GM12864 (cell line): ENCODE results near the gene PUM2.
A peak's percentile ranks its signal among the peaks of the same experiment; 100 is the strongest.

Experiments used
- DNase-seq: peaks from one replicate; pipeline ENCODE4 v3.0.0-alpha.2; 2011; ENCODE audit warnings: low read depth
- H3K4me3 ChIP-seq: 2 replicates; pipeline ENCODE4 v1.5.1; 2011; ENCODE audit warnings: mild to moderate bottlenecking, low read depth, low read length, control low read depth
- TF ChIP-seq, protein P1 (sequence below): IDR thresholded peaks from 2 replicates; pipeline ENCODE4 v1.5.1; 2011; ENCODE audit warnings: low read depth, mild to moderate bottlenecking, moderate library complexity, low read length, control low read depth, inconsistent platforms; ENCODE audit errors: missing control alignments

The PUM2 gene

DNA sequence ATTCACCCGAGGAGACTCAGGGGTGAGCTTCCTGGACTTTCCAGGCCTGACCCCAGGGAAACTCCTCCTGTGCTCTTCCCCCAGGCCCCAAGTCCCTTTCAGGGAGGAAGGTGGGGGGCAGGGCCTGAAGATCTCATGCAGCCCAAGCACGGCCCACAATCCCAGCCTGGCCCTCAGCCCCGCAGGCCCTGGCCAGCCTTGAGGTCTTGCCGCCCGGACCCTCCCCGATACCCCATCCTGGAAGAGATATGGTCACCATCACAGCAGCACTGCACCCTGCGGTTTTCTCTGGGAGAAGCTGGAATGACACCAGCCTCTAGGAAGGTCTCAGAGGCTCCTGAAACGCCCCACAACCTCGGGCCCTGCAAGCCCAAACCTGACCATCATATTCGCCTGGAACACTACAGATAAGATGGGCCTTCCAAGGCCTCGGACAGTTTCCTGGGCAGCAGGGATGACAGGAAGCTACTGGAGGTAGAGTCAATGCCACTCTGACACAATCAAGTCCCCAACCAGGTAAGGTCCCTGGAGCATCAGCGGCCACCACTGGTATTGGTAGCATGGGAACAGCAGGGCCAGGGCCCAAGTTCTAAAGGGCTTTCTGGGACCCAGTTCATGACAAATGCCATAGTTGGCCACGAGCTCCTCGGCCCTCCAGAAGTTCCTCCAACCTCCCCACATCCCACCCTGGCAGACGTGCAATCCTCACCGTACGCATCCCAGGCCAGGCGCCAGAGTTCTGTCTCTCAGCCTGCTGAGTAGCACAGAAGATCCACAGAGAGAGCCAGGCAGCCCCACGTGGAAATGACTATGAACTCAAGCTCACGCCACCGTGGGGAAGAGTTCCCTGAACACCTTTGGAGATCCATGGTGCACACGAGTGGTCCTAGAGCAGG lies 134.3 kb downstream of the PUM2 start:
- TF ChIP-seq, protein P1, sequence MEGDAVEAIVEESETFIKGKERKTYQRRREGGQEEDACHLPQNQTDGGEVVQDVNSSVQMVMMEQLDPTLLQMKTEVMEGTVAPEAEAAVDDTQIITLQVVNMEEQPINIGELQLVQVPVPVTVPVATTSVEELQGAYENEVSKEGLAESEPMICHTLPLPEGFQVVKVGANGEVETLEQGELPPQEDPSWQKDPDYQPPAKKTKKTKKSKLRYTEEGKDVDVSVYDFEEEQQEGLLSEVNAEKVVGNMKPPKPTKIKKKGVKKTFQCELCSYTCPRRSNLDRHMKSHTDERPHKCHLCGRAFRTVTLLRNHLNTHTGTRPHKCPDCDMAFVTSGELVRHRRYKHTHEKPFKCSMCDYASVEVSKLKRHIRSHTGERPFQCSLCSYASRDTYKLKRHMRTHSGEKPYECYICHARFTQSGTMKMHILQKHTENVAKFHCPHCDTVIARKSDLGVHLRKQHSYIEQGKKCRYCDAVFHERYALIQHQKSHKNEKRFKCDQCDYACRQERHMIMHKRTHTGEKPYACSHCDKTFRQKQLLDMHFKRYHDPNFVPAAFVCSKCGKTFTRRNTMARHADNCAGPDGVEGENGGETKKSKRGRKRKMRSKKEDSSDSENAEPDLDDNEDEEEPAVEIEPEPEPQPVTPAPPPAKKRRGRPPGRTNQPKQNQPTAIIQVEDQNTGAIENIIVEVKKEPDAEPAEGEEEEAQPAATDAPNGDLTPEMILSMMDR, result no peak
- no peak overlapping the region for H3K4me3 ChIP-seq
- DNase-seq, result no peak

GRCh38 chr2:20215183-20216040 lies 135.2 kb downstream of the PUM2 start:
- DNase-seq, result no peak
- TF ChIP-seq, protein P1, result no peak
- no peak overlapping the region for H3K4me3 ChIP-seq

GRCh38 chr2:20214566-20215182 lies 136.0 kb downstream of the PUM2 start:
- no peak overlapping the region for H3K4me3 ChIP-seq
- no peak for DNase-seq
- TF ChIP-seq, protein P1, result no peak

DNA sequence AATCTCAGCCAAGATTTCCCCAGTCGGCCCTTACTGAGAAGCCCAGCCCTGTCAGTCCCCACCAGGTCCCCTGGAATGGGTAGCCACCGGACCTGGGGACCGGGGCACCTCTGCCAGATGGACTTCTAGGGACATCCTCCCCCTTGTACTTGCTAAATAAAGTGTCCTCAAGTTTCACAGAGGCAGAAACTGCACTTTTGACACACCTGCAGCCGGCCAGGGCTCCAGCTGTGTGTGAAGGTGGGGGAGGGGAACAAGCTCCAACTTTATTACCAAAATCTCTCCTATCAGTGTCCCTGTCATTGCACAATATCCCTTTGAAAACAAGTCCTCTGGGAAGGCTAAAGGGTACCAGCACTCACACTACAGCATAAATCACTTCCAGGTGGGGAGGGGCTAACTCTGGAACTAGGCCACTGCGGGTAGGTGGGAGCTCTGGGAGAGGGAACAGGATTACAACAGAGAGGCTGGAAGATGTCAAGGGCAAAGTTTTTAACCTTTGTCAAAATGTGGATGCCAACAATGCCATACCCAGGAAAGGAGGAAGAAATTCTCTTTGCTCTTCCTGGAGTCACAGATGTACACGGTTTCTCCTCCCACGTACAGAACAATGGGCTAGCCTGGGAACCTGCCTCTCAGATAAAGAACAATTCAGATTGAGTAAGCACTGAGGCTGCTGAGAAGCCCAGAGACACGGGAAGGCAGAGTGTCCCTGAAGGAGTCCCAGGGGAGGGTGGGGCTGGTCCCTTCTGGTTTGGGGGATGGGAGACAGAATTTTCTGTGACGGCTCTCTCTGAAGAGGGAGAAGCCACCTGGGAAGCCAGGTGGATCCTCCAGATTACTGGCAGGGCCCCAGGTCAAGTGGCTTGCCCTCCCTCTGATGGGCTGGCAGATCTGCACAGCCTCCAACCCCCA lies 136.7 kb downstream of the PUM2 start:
- TF ChIP-seq, protein P1, result no peak
- DNase-seq, result no peak

DNA sequence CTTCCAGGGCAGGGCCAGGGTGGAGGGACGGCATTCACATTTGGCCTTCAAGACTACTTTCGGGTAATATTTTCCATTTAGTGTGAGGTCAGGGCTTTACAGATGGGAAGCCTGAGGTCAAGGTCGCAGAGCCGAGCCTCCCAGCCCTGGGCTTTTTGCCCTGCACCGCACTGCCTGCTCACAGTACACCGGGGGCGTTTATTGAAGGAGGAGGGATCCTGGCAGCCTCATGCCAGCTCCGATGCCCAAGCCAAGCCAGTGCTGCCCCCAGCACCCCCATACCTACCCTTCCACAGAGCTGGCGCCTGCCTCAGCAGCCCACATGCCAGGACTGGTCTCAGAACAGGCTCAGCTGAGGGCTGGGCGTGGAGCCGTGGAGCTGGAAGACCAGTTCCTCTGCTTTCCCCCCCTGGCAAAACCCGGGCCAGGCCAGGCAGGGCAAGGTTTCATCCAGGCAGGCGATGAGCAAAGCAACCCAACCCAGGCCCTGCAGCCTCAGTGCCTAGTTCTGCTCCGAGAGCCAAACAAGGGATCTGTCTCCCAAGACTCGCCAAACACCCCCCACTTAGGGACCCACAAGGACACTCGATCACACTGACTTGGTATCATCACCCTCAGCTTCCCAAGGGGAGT lies 137.7 kb downstream of the PUM2 start:
- DNase-seq, result no peak
- H3K4me3 ChIP-seq, result peak overlapping the region; percentile 15; the same call in 1 of the 2 replicates
- TF ChIP-seq, protein P1, result no peak

More for the DNA sequence above, 136.7 kb downstream of the PUM2 start:
- H3K4me3 ChIP-seq, result no peak overlapping the region
